Stomach (tissue), 4 donors: ENCODE results near the gene CCDC122.

ENCODE experiments used
- POLR2A ChIP-seq, 4 donors: fragments of 450-650 bp; IDR thresholded peaks; one replicate each; pipeline ENCODE4 v1.6.1; 2016; ENCODE audit warnings: antibody characterized with exemption in 4 of 4, control low read depth in 2 of 4, mild to moderate bottlenecking in 1 of 4, moderate library complexity in 1 of 4
- TF ChIP-seq, protein P1 (sequence below), 7 experiments: fragments of 450-650 bp in 4 of 7; fragments of 200-600 bp in 3 of 7; sonication (generic) in 3 of 7; IDR thresholded peaks; one replicate each; pipeline ENCODE4 v1.5.1; 2016 to 2019; ENCODE audit warnings: antibody characterized with exemption in 7 of 7, control low read depth in 2 of 7, mild to moderate bottlenecking in 1 of 7

DNA sequence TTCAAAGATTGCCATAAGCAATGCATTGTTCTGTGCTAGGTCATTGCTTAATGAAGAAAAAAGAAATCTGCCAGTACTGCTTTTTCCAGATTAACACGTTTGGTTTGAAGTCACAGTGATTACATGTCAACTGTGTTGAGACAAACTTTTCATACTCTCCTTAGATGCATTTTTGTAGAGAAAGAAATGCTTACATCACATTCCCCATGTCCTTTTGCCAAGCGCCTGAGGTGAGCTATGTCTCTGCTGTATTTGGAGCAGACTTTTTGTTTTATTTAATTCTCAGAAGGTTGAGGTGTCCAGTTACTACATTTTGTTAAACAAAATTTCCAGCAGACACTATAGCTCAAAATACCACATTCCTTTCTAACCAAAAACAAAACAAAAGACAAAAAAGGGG, 16.4 kb upstream of the CCDC122 start:
- TF ChIP-seq, protein P1, sequence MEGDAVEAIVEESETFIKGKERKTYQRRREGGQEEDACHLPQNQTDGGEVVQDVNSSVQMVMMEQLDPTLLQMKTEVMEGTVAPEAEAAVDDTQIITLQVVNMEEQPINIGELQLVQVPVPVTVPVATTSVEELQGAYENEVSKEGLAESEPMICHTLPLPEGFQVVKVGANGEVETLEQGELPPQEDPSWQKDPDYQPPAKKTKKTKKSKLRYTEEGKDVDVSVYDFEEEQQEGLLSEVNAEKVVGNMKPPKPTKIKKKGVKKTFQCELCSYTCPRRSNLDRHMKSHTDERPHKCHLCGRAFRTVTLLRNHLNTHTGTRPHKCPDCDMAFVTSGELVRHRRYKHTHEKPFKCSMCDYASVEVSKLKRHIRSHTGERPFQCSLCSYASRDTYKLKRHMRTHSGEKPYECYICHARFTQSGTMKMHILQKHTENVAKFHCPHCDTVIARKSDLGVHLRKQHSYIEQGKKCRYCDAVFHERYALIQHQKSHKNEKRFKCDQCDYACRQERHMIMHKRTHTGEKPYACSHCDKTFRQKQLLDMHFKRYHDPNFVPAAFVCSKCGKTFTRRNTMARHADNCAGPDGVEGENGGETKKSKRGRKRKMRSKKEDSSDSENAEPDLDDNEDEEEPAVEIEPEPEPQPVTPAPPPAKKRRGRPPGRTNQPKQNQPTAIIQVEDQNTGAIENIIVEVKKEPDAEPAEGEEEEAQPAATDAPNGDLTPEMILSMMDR (IDR thresholded peaks at IDR 0.05) = no peak
- TF ChIP-seq POLR2A (IDR thresholded peaks at IDR 0.05) = no peak
